HG02938 (cell line): Measurements from ENCODE around the gene SLC26A9.

ENCODE experiments used
- ATAC-seq: cut with Tn5 transposase; IDR thresholded peaks from one replicate; pipeline ENCODE4 v1.9.1; 2021; ENCODE audit warnings: mild to moderate bottlenecking, moderate library complexity; ENCODE audit not compliant: unreplicated experiment

Gene SLC26A9

GRCh38 chr1:205943245-205943644 lies at the start of gene SLC26A9:
Gene SLC26A9 (minus strand): TSS chr1:205943456. CDS start chr1:205935820, 7,636 bp downstream.
- no peak for ATAC-seq

GRCh38 chr1:205992218-205992882 lies 49.1 kb upstream of the SLC26A9 start:
- no peak for ATAC-seq

- ATAC-seq = no peak
These were observed 48.0 kb upstream of the SLC26A9 start for GRCh38 chr1:205991237-205991636.

GRCh38 chr1:205990226-205990625 lies 47.0 kb upstream of the SLC26A9 start:
- no peak for ATAC-seq

- ATAC-seq = no peak
These were observed 46.5 kb upstream of the SLC26A9 start for GRCh38 chr1:205989786-205990185.

- ATAC-seq = no peak
These were observed 45.3 kb upstream of the SLC26A9 start for GRCh38 chr1:205988585-205988995.

- ATAC-seq = no peak
These were observed 43.6 kb upstream of the SLC26A9 start for GRCh38 chr1:205986861-205987260.

GRCh38 chr1:205986292-205986691 lies 43.0 kb upstream of the SLC26A9 start:
- ATAC-seq = no peak

GRCh38 chr1:205985330-205986005 lies 42.2 kb upstream of the SLC26A9 start:
- ATAC-seq = no peak

- no peak for ATAC-seq
These were observed 40.9 kb upstream of the SLC26A9 start for GRCh38 chr1:205983925-205984725.

- no peak for ATAC-seq
These were observed 38.0 kb upstream of the SLC26A9 start for GRCh38 chr1:205981257-205981656.

GRCh38 chr1:205980237-205980870 lies 37.1 kb upstream of the SLC26A9 start:
- ATAC-seq = no peak

GRCh38 chr1:205979301-205979700 lies 36.0 kb upstream of the SLC26A9 start:
- ATAC-seq = no peak

- no peak for ATAC-seq
These were observed 35.4 kb upstream of the SLC26A9 start for GRCh38 chr1:205978676-205979075.

- no peak for ATAC-seq
These were observed 34.3 kb upstream of the SLC26A9 start for GRCh38 chr1:205977402-205978014.

GRCh38 chr1:205976708-205977401 lies 33.6 kb upstream of the SLC26A9 start:
- no peak for ATAC-seq

GRCh38 chr1:205976036-205976435 lies 32.8 kb upstream of the SLC26A9 start:
- ATAC-seq = no peak

- ATAC-seq = no peak
These were observed 32.2 kb upstream of the SLC26A9 start for GRCh38 chr1:205975387-205975998.

- no peak for ATAC-seq
These were observed 31.5 kb upstream of the SLC26A9 start for GRCh38 chr1:205974712-205975111.
